Spleen (tissue), 7 donors: Measurements from ENCODE around the gene ABCA1.

Source experiments
- CTCF ChIP-seq, 11 experiments: fragments of 200-600 bp in 7 of 11; fragments of 450-650 bp in 4 of 11; sonication (generic) in 4 of 11; IDR thresholded peaks in 8 of 11; conservative IDR thresholded peaks in 3 of 11; 1 replicate in 7 of 11; 2 replicates in 4 of 11; pipeline versions ENCODE4 v1.4.0 to v1.8.0; 2016 to 2021; ENCODE audit warnings: antibody characterized with exemption in 11 of 11, inconsistent platforms in 4 of 11, mild to moderate bottlenecking in 1 of 11
- POLR2A ChIP-seq, 3 donors: fragments of 450-650 bp; IDR thresholded peaks; one replicate each; pipeline ENCODE4 v1.5.1; 2017; ENCODE audit warnings: antibody characterized with exemption in 3 of 3, mild to moderate bottlenecking in 1 of 3
- donor health status: DM: no; HTN: no; CAD: no; lungs with moderate emphysema.
- donor health status: DM: no; HTN: no; CAD: no.
- donor health status: DM: no; HTN: no; CAD: no.

GRCh38 chr9:104900324-104900723, 27.6 kb downstream of the ABCA1 start:
- no peak for TF ChIP-seq CTCF (IDR thresholded peaks at IDR 0.05 in 8 of 11, conservative IDR thresholded peaks at IDR 0.05 in 3 of 11)
- no peak for TF ChIP-seq POLR2A (IDR thresholded peaks at IDR 0.05)
